ENCODE results near the gene USP33.
"Not testable (repeated sequence)": the region's sequence is repeated elsewhere in the genome, so short reads cannot be mapped to it uniquely, and the experiment has no call there.

USP33 gene

GRCh38 chr1:77671836-77672235, 87.8 kb downstream of the USP33 start:
- no peak for DNase-seq (ENCODE audit: low read depth)

GRCh38 chr1:77670330-77670729, 89.3 kb downstream of the USP33 start:
- DNase-seq (ENCODE audit: low read depth) = no peak

- DNase-seq (ENCODE audit: low read depth) = no peak
Observed at GRCh38 chr1:77668924-77669449, 90.7 kb downstream of the USP33 start.

GRCh38 chr1:77664939-77665516, 94.6 kb downstream of the USP33 start:
- DNase-seq (ENCODE audit: low read depth) = no peak

GRCh38 chr1:77661696-77662095, 98.0 kb downstream of the USP33 start:
- DNase-seq (ENCODE audit: low read depth) = no peak

- DNase-seq (ENCODE audit: low read depth) = no peak
Observed at GRCh38 chr1:77659879-77660593, 99.6 kb downstream of the USP33 start.

- no peak for DNase-seq (ENCODE audit: low read depth)
Observed at GRCh38 chr1:77658271-77658670, 101.4 kb downstream of the USP33 start.

GRCh38 chr1:77655431-77655974, 104.1 kb downstream of the USP33 start:
- DNase-seq (ENCODE audit: low read depth) = no peak

GRCh38 chr1:77652970-77653516, 106.6 kb downstream of the USP33 start:
- DNase-seq (ENCODE audit: low read depth) = no peak

GRCh38 chr1:77652268-77652667, 107.4 kb downstream of the USP33 start:
- DNase-seq (ENCODE audit: low read depth) = peak; percentile 22

- no peak for DNase-seq (ENCODE audit: low read depth)
Observed at GRCh38 chr1:77649127-77649526, 110.5 kb downstream of the USP33 start.

- DNase-seq (ENCODE audit: low read depth) = not testable (repeated sequence)
Observed at GRCh38 chr1:77646224-77646623, 113.4 kb downstream of the USP33 start.
